HG03280 (cell line): ENCODE data around the gene SLC16A5.
"Not testable (repeated sequence)": the region's sequence is repeated elsewhere in the genome, so short reads cannot be mapped to it uniquely, and the experiment has no call there.

ENCODE experiments used
- ATAC-seq: cut with Tn5 transposase; IDR thresholded peaks from one replicate; pipeline ENCODE4 v1.9.1; 2021; ENCODE audit warnings: mild to moderate bottlenecking, moderate library complexity; ENCODE audit not compliant: unreplicated experiment

SLC16A5 gene

GRCh38 chr17:75087558-75088453 is at the start of gene SLC16A5:
TSS of gene SLC16A5 (plus strand) at chr17:75087954. CDS start at chr17:75093637, 5,683 bp downstream.
- no peak for ATAC-seq

DNA sequence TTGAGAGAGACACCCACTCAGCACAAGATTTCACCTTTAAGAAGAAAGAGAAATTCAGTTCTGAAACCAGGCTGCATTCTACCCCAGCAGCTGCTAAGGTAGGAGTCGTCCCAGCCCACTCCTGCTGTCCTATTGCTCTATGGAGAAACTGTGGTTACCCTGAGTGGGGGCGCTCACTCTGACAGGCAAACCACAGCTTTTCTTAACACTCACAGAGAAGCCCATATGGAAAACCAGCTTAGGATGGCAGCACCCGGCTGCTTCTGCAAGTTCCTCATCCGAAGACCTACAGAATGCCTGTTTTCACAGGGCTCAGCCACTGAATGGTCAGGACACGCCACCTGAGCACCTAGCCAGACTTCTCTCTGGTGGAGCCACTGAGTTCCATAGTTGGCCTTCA is 48.5 kb upstream of the SLC16A5 start:
- ATAC-seq = no peak

DNA sequence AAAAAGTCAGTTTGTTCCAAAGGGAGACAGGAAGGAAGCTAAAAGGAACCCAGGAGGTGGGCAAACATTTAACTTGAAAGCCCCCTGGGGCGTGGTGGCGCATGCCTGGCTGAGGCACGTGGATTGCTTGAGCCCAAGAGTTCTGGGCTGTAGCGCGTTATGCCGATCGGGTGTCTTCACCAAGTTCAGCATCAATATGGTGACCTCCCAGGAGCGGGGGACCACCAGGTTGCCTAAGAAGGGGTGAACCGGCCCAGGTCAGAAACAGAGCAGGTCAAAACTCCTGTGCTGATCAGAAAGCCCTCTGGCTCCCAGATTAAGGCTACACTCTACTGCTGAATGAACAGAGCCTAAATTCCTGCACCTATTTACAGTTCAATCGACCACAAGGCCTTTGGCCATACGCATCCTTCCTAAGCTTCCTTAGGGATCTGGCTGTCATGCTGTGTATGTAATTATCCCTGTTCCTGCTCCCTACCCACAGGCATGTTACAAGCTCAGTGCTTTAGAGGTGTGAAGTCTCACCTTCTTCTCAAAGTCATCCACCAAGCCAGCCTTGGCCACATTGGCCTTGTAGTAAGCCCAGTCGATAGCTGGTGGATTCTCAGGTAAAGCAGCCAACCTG is 46.0 kb upstream of the SLC16A5 start:
- ATAC-seq = no peak

DNA sequence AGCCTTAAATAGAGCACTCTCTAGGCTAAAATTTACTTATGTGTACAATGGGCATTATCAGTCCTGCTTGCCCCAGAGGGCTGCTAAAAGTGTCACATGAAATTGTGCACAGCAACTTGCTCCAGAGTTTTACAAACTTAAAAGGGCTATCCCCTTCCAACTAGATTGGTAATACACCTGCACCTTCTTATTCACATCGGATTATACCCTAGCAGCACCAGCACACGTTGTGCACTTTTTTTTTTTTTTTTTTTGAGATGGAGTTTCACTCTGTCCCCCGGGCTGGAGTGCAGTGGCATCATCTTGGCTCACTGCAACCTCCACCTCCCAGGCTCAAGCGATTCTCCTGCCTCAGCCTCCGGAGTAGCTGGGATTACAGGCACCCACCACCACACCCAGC is 44.0 kb upstream of the SLC16A5 start:
- ATAC-seq = not testable (repeated sequence)

- ATAC-seq = no peak
Measured at GRCh38 chr17:75044716-75045115, 43.0 kb upstream of the SLC16A5 start.

GRCh38 chr17:75045946-75046406 is 41.8 kb upstream of the SLC16A5 start:
- not testable (repeated sequence) for ATAC-seq

GRCh38 chr17:75046407-75047289 is 41.1 kb upstream of the SLC16A5 start, which contains the start of the genes ATP5PD and KCTD2:
TSS of gene ATP5PD (minus strand) at chr17:75046969. CDS start at chr17:75042650, 4,319 bp downstream.
TSS of gene KCTD2 (plus strand) at chr17:75047225. CDS start at chr17:75047251, 26 bp downstream.
- ATAC-seq = peak; percentile 94

DNA sequence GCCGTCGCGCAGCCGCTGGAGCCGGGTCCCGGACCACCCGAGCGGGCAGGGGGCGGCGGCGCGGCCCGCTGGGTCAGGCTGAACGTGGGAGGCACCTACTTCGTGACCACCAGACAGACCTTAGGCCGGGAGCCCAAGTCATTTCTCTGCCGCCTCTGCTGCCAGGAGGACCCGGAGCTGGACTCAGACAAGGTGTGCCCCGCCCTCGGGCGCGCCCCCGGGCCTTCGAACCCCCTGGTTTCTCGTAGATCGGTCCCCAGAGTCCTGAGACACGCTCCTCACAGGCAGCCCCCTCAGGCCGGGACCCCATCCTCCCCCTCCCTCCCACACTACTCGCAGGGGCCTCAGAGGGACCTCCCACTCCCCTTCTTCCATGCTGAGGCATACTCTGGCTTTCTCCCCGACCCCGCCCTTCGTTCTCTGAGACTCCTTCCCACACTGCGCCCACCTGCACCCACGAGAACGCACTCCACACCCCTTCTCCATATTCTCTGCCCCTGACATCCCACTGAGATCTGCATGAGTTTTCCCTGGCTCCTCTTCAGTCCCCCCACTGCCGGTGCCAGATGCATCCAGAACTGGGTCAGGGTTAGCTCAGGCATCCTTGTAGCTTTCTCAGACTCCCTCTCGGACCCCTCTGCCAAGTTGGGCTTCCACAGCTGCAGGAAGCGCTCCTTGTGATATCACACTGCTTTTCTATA is 40.2 kb upstream of the SLC16A5 start:
- ATAC-seq = no peak

- ATAC-seq = no peak
Measured at GRCh38 chr17:75048249-75048878, 39.4 kb upstream of the SLC16A5 start.

- ATAC-seq = no peak
Measured at GRCh38 chr17:75049057-75049456, 38.7 kb upstream of the SLC16A5 start.

GRCh38 chr17:75049706-75050105 is 38.0 kb upstream of the SLC16A5 start:
- no peak for ATAC-seq

- no peak for ATAC-seq
Measured at GRCh38 chr17:75051941-75052340, 35.8 kb upstream of the SLC16A5 start.

DNA sequence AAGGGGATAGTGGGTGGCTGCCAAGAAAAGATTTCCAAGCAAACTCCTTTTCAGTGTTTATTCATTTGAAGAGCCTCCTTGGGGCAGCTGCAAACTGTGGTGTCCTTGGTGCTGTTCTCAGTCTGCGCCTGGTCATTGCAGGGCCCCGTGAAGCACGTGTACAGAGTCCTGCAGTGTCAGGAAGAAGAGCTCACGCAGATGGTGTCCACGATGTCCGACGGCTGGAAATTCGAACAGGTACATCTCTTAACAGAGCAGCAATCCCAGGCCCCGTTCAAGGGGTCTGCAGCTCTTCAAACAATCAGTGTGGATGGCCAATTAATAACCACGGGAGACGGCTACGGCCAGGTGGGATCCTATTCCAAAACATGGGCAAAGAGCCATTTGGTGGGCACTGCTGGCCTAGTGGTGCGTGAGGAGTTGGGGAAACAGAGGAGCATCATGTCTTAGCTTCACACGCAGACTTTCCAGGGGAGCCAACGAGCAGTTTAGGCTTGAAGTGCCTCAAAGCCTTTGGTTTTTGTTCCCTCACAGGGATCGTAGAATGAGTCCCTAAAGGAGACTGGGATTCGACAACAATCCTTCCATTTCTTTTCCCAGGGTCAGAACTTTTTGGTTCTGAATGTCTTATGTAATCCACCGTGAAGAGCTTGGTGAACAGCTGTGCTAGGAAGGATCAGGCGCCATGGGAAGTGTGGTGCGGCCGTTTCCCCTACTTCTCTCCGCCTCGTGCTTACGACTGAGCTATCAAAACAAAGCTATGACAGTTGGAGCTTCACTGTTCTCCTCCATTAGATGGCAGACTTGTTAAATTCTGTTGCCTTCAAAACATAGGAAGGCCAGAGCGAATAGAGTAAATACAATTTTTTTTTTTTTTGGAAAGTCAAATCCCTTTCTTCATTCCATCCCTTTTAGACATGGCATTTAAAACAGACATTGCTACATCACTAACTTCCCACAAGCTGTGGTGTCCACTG is 28.1 kb upstream of the SLC16A5 start:
- no peak for ATAC-seq

GRCh38 chr17:75060434-75061054 is 27.2 kb upstream of the SLC16A5 start:
- ATAC-seq = no peak

GRCh38 chr17:75061055-75061438 is 26.7 kb upstream of the SLC16A5 start:
- no peak for ATAC-seq

DNA sequence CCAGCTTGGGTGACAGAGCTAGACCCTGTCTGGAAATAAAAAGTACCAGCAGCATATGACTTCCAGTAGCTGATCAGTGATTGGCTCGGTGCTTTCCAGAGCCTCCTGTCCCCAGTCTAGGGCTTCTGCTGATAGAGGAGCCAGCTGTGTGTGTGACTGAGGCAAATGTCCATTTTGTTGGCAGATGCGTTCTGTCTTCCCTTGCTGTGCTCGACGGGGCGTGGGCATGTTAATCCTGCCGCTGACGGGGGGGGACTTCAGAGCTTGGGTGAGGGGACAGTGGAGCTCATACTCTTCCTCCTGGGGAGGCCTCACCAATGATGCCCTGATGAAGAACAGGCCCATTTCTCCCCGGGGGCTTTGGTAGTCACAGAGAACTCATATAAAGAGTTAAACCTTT is 26.1 kb upstream of the SLC16A5 start:
- no peak for ATAC-seq

GRCh38 chr17:75063201-75063600 is 24.6 kb upstream of the SLC16A5 start:
- no peak for ATAC-seq

- ATAC-seq = no peak
Measured at GRCh38 chr17:75063626-75064025, 24.1 kb upstream of the SLC16A5 start.
